Stimulated activated CD4-positive, alpha-beta T cell treated with anti-CD3 and anti-CD28 coated beads, TNF-alpha, amount 100 ng/mL, for 24 hours (primary cell): ENCODE results near the gene AP1G1.
"Not testable (repeated sequence)": the region's sequence is repeated elsewhere in the genome, so short reads cannot be mapped to it uniquely, and the experiment has no call there.

Source experiments
- DNase-seq, 3 experiments: peaks; one replicate each; pipeline ENCODE4 v3.0.0-alpha.2; 2020; ENCODE audit warnings: low read depth in 3 of 3

The AP1G1 gene

DNA sequence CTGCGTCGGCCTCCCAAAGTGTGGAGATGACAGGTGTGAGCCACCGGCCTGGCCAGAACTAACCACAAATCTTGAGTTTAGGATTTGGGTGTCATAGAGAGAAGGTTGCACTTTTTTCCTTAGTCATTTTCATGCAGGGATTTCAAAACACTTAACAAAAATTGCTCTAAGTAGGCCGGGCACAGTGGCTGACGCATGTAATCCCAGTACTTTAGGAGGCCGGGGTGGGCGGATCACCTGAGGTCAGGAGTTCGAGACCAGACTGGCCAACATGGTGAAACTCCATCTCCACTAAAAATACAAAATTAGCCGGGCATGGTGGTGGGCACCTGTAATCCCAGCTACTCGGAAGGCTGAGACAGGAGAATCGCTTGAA is 1.5 kb upstream of the AP1G1 start:
- not testable (repeated sequence) for DNase-seq

DNA sequence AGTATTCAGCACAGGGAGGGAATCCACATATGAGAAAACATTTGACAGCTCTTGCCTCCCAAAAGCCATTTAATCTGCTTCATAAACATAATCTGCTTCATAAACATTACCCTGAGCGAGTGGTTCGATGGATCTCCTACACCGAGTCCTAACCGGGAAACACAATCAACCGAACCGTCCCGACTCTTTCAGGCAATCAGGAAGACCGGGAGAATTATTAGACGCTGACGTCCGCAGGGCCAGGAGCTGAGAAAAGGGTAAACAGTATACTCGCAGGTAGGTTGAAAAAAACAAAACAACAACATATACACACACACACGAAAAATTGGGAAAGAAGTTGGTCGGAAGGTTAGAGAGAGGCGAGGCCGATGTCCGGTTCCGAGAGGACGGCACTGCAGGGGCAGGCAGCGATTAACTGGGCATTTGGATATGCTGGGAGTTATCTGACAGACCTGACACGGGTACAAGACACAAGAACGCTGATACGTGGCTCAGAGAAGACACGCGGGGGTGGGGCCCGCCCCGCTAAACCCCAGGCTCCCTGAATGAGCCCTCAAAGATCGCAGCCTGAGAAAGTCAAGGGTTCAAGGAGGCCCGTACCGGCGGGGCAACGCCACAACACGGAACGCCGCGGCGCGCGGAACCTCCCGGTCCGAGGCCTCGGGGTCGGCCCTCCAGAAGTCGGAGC is 585 bp downstream of the AP1G1 start:
- DNase-seq, result peak; percentile 24 to 54 (median 28)

DNA sequence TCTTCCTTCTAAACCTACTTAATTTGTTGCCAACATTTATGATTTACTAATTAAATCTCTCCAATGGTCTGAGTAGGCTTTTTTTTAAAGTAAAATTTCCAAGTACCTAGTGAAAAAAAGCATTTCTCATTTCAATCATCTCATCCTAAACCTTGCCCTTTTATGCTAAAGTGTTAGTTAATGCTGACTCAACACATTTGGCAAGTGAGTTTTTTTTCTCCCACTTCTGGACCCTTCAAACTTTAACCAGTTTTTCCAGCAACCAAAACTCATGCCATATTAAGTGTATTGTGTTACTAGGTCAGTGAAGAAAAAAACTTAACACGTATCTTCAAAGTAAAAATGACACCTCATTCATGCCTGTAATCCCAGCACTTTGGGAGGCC is 5.3 kb downstream of the AP1G1 start:
- no peak for DNase-seq

GRCh38 chr16:71796501-71797097 is 12.0 kb downstream of the AP1G1 start:
- DNase-seq, result no peak

DNA sequence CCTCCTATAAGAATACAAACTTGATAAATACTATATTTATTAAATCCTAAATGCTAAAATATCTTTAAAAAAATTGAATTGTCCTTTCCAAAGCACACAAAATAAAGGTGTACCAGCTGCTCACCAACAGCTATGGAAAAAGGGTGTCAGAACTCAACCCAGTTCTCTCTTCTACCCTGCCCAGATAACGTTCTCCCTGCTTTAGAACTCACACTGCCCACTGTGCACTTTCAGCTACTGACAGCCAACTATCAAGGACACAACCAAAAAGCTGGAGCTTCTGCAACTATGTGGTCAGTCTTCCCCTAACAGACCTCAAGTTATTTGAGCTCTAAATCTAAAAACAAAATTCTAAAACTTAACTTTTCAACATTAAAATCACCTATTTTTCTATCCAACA is 13.7 kb downstream of the AP1G1 start:
- DNase-seq, result no peak

DNA sequence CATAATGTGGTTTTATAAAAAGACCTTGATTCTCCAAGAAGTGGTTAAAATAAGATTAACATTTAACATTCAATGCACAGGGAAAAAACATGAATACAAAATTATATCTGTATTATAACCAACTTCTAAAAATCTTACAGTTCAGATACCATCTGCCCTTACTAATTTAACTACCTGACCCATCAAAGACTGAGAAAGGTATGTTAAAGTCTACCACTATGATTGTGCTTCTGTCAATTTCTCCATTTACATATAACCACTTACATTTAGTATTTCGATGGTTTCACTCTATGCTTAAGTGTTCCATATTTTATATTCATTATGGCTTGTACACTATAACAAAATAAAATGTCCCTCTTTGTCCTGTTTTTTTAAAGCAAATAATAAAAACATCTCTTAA is 14.6 kb downstream of the AP1G1 start:
- DNase-seq, result no peak

- no peak for DNase-seq
These were observed 16.5 kb downstream of the AP1G1 start for GRCh38 chr16:71792176-71792575.

DNA sequence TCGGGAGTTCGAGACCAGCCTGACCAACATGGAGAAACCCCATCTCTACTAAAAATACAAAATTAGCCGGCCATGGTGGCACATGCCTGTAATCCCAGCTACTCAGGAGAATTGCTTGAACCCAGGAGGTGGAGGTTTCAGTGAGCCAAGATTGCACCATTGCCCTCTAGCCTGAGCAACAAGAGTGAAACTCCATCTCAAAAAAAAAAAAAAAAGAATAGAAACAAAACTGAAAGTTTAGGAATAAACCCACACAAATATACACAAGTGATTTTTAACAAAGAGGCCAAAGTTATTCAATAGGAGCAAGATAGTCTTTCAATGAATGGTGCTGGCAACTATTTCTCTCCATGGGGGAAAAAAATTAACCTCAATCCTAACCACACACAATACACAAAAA is 18.3 kb downstream of the AP1G1 start:
- DNase-seq, result not testable (repeated sequence)

GRCh38 chr16:71789136-71789535 is 19.5 kb downstream of the AP1G1 start:
- no peak for DNase-seq

GRCh38 chr16:71788578-71788977 is 20.1 kb downstream of the AP1G1 start:
- DNase-seq, result no peak

DNA sequence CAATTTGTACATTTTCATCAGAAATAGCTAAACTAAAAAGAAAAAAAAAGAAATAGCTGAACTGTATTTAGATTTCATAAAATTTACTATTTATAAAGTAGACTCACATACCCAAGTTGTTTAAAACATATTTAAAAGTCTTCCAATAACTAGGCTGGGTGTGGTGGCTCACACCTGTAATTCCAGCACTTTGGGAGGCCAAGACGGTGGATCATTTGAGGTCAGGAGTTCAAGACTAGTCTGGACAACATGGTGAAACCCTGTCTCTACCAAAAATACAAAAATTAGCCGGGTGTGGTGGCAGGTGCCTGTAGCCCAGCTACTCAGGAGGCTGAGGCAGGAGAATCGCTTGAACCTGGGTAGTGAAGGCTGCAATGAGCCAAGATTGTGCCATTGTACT is 23.5 kb downstream of the AP1G1 start:
- not testable (repeated sequence) for DNase-seq

DNA sequence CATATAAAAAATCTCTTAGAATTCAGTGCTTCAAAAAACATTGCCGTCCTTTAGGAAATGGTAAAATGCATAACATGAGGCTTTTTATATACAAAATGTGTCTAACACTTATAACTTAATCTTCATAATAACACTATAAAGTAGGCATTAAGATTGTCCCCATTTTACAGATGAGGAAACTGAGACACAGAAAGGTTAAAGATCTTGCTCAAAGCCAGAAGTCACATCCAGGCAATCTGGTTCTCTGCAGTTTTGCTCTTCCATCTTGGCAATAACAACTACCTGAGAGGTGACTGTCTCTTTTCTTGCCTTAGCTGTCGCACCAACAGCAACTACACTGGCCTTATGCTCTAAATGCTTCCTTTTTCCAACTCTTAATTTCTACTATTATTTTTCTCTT is 24.5 kb downstream of the AP1G1 start:
- DNase-seq, result no peak

DNA sequence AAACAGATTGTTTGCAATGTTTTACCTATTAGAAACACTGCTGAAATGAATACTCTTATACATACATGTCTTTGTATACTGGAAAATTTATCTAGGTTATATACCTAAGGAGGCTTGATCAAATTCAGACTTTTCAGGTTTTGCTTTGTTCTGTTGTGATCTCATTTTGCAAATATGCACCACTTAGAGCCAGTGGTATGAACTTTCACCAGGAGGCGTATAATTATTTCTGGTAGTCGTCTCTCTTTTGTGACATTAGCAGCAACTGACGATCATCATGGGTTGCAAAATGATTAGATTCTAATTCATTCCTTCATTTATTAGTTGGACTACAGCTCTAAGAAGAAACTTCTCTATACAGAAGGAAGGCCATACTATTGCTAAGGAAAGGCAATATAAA is 26.9 kb downstream of the AP1G1 start:
- DNase-seq, result no peak

DNA sequence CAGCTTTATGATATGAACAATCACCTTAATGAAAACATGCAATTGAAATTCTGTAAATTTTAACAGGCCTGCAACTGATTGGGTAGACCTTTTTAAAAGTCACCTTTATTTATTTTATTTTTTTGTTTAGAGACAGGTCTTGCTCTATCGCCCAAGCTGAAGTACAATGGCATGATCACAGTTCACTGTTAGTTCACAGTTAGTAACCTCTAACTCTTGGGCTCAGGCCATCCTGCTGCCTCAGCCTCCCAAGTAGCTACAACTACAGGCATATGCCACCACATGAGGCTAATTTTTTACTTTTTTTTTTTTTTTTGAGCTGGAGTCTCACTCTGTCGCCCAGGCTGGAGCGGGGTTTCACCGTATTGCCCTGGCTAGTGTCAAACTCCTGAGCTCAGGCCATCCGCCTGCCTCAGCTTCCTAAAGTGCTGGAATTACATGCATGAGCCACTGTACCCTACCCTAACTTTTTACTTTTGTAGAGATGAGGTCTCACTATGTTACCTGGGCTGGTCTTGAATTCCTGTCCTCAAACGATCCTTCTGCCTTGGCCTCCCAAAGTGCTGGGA is 28.0 kb downstream of the AP1G1 start:
- no peak for DNase-seq

DNA sequence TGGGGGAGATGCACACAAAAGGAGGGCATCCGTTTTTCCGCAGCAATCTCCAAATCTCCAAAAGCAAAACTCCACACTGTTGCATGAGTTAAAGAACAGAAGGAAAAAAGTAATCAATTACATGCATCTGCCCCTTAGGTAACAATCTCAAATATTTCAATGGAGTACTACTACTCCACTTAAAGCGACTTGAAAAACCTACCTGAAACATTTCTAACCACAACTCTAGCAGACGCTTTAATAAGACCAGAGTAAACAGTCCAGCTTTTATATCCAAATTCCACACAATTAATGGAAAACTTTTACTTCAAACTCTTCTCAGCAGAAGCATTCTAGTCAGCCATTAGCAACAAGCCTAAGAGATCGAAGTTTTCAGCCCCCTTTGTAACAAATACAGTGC is 29.9 kb downstream of the AP1G1 start:
- DNase-seq, result no peak

DNA sequence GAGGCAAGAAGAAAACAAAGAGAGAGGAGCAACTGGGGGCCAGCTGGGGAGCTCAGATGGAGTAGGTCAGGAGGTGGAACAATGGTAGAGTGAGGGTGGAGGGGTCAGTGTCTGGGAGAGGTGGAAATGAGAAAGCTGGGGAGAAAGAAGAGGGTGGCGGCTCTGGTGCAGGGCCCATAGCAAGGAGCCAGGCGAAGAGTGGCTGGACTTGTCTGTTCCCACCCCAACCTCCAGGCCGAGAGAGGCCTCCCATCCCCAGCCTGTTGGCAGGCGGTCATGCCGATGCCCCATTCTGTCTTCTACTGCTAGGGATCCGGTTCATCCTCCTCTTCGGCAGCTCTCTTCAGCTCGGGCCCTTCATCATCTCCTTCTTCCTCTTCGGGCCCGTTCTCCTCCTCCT is 31.3 kb downstream of the AP1G1 start:
- no peak for DNase-seq

GRCh38 chr16:71775949-71776348 is 32.7 kb downstream of the AP1G1 start:
- DNase-seq, result no peak

DNA sequence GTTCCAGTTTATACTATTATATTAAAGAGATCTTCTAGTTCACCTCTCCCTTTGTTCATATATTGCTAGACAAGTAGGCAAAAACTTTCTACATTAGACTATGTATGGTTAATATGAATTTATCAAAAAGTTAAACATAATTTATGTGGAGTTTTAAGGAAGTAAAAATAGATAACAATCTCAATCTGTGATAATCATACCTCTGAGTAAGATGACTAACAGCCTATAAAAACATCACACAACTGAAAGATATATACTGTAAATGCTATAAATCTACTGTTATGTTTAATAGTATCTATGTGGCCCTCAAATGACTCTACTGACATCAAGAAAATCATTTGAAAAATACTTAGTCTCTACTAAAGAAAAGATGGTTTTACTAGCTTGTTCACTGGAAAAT is 37.1 kb downstream of the AP1G1 start:
- DNase-seq, result no peak

- no peak for DNase-seq
These were observed 39.4 kb downstream of the AP1G1 start for GRCh38 chr16:71769222-71769621.

- no peak for DNase-seq
These were observed 41.4 kb downstream of the AP1G1 start for GRCh38 chr16:71767060-71767900.

DNA sequence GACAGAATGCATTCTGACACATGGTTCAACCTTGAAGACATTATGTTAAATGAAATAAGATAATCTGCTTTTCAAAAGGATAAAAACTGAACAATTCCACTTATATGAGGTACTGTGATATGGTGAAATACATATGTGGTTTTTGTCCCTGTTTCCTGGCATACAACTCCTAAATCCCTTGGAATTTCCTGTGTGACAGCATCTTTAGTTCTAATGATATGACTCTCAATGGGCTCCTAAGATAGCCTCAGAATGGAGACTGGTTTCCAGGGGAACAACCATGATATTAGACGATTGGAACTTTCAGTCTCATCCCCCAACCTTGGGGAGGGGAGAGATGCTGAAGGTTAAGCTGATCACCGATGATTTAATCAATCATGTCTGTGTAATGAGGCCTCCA is 46.4 kb downstream of the AP1G1 start:
- no peak for DNase-seq

- no peak for DNase-seq
These were observed 47.5 kb downstream of the AP1G1 start for GRCh38 chr16:71761097-71761496.

DNA sequence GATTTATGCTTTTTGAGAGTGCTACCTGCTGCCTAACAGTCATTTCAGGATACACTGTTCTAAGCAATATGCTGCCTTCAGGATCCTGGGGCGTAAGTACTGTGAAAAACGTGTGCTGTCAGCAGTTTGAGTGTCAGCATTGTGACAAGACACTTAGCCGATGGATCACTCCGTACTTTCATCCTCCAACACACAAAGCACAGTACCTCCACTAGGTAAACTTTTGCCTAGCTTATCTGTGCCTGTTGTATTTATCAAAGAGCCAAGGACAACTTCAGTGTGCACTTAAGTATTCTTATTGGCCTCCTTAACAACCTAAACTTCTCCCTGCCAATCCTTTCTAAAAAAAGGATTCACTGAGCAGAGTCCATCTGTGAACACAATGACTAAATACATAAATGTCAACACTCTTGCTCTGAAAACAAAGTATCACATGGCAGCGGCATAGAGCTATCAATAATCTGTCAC is 50.3 kb downstream of the AP1G1 start:
- DNase-seq, result no peak
